A549 (cell line): ENCODE results near the gene SEMA7A. TPM values are rescaled to one million over a fixed set of nuclear protein-coding genes. Genes with fewer than 3 reads are reported as not detected.
A peak's percentile ranks its signal among the peaks of the same experiment; 100 is the strongest.

Experiments used
- ATAC-seq, 2 experiments: fragments of 200-7000 bp in 1 of 2; fragments of >200 bp in 1 of 2; cut with Nextera tagmentation in 1 of 2; cut with Tn5 transposase in 1 of 2; 3 replicates each; pipeline versions ENCODE4 v1.8.0 to v1.9.1; 2018 to 2020; ENCODE audit warnings: mild to moderate bottlenecking in 1 of 2, moderate library complexity in 1 of 2
- CTCF ChIA-PET: fragments of 300-600 bp; sonication (Branson Sonifier 250); formaldehyde crosslinking; extraction: SDS; loops from one replicate; lab custom pipeline; 2021; ENCODE audit warnings: antibody characterized with exemption, inconsistent platforms; lab: Yijun Ruan, JAX
- POLR2A ChIA-PET: fragments of 350-600 bp; formaldehyde crosslinking; extraction: SDS; loops from one replicate; lab custom pipeline; 2021; ENCODE audit warnings: antibody characterized with exemption, inconsistent platforms; lab: Yijun Ruan, JAX
- DNase-seq, 2 experiments: peaks; one replicate each; pipeline versions ENCODE4 v3.0.0 to v3.0.0-alpha.2; 2011 to 2016; ENCODE audit warnings: low read depth in 1 of 2, low spot score in 1 of 2
- FAIRE-seq: peaks from 2 replicates; lab custom pipeline; 2011; peaks lifted over from hg19 to GRCh38; lab: Jason Lieb, UNC
- H3K27ac ChIP-seq, 2 experiments: fragments of >200 bp; sonication (Bioruptor Twin); formaldehyde crosslinking; 3 replicates each; pipeline ENCODE4 v1.5.1; 2016 to 2017
- H3K4me1 ChIP-seq: fragments of >200 bp; sonication (Bioruptor Twin); formaldehyde crosslinking; 3 replicates; pipeline ENCODE4 v1.6.1; 2016
- H3K4me2 ChIP-seq: fragments of >200 bp; sonication (Bioruptor Twin); formaldehyde crosslinking; 3 replicates; pipeline ENCODE4 v1.6.1; 2016
- H3K4me3 ChIP-seq: fragments of >200 bp; sonication (Bioruptor Twin); formaldehyde crosslinking; 3 replicates; pipeline ENCODE4 v1.5.1; 2016
- H3K9me3 ChIP-seq: fragments of >200 bp; sonication (Bioruptor Twin); formaldehyde crosslinking; 3 replicates; pipeline ENCODE4 v1.6.1; 2016
- CEBPB ChIP-seq, 2 experiments: fragments of >200 bp in 1 of 2; sonication (Bioruptor Twin) in 1 of 2; formaldehyde crosslinking in 1 of 2; IDR thresholded peaks; 2 replicates each; pipeline ENCODE4 v1.6.1; 2012 to 2016
- CHD4 ChIP-seq: fragments of 200-600 bp; sonication (generic); IDR thresholded peaks from 2 replicates; pipeline ENCODE4 v1.6.1; 2016; ENCODE audit warnings: antibody characterized with exemption, mild to moderate bottlenecking, borderline replicate concordance
- EHMT2 ChIP-seq: fragments of 200-600 bp; sonication (generic); IDR thresholded peaks from 2 replicates; pipeline ENCODE4 v1.6.1; 2016; ENCODE audit warnings: antibody characterized with exemption, low read depth, mild to moderate bottlenecking, moderate library complexity
- HEYL ChIP-seq: fragments of 250-450 bp; sonication (Bioruptor Pico); IDR thresholded peaks from 2 replicates; pipeline ENCODE4 v1.8.0; 2021; ENCODE audit warnings: mild to moderate bottlenecking, moderate library complexity
- HOXB13 ChIP-seq: fragments of 250-450 bp; sonication (Bioruptor Pico); IDR thresholded peaks from 2 replicates; pipeline ENCODE4 v1.5.0; 2020; ENCODE audit warnings: low read depth, mild to moderate bottlenecking, moderate library complexity
- MAFK ChIP-seq: fragments of 450-650 bp; IDR thresholded peaks from 2 replicates; pipeline ENCODE4 v1.6.1; 2014; ENCODE audit not compliant: partially characterized antibody
- NR3C1 ChIP-seq: fragments of >200 bp; sonication (Bioruptor Twin); formaldehyde crosslinking; IDR thresholded peaks from 3 replicates; pipeline ENCODE4 v1.6.1; 2017
- RAD21 ChIP-seq, 2 experiments: fragments of >200 bp in 1 of 2; sonication (Bioruptor Twin) in 1 of 2; formaldehyde crosslinking in 1 of 2; IDR thresholded peaks in 1 of 2; conservative IDR thresholded peaks in 1 of 2; 2 replicates in 1 of 2; 3 replicates in 1 of 2; pipeline ENCODE4 v1.6.1; 2012 to 2018; ENCODE audit warnings: inconsistent platforms in 1 of 2
- RNF2 ChIP-seq: fragments of 200-600 bp; sonication (generic); IDR thresholded peaks from 2 replicates; pipeline ENCODE4 v1.6.1; 2016; ENCODE audit warnings: low read depth, mild to moderate bottlenecking, antibody characterized with exemption, moderate library complexity, borderline replicate concordance
- SREBF2 ChIP-seq: fragments of 450-650 bp; IDR thresholded peaks from 2 replicates; pipeline ENCODE4 v1.6.1; 2014; ENCODE audit warnings: mild to moderate bottlenecking, moderate library complexity
- TFCP2L1 ChIP-seq: fragments of 250-450 bp; sonication (Bioruptor Pico); IDR thresholded peaks from 2 replicates; pipeline ENCODE4 v1.5.0; 2021; ENCODE audit warnings: mild to moderate bottlenecking
- ZC3H11A ChIP-seq: fragments of 450-650 bp; IDR thresholded peaks from 2 replicates; pipeline ENCODE4 v1.6.1; 2014; ENCODE audit warnings: antibody characterized with exemption, mild to moderate bottlenecking
- ZFP36 ChIP-seq: fragments of 450-650 bp; IDR thresholded peaks from 2 replicates; pipeline ENCODE4 v1.6.1; 2014; ENCODE audit warnings: borderline replicate concordance; ENCODE audit not compliant: partially characterized antibody
- ZNF302 ChIP-seq: fragments of 250-450 bp; sonication (Bioruptor Pico); IDR thresholded peaks from 2 replicates; pipeline ENCODE4 v1.9.0; 2021; ENCODE audit warnings: inconsistent platforms, mild to moderate bottlenecking, moderate library complexity
- ZSCAN20 ChIP-seq: fragments of 250-450 bp; sonication (Bioruptor Pico); IDR thresholded peaks from 2 replicates; pipeline ENCODE4 v1.8.0; 2022; ENCODE audit warnings: mild to moderate bottlenecking, moderate library complexity
- WGBS: methylation state at CpG from one replicate; pipeline ENCODE4 v1.1.6; 2017; ENCODE audit errors: missing lambda C conversion rate; 5-methylcytosine and 5-hydroxymethylcytosine counted together
- polyA plus RNA-seq, 4 experiments: library from polyadenylated mRNA; depleted of rRNA in 3 of 4; stranded (reverse); fragments of >200 nt; fragmentation: RNase III in 1 of 4; extraction: RNeasy Plus Mini Kit Qiagen cat#74134 plus additional on column Dnase treatment in 1 of 4; gene quantifications; 2 replicates in 3 of 4; 3 replicates in 1 of 4; pipeline ENCODE4 v1.2.3, GENCODE V29; 2011 to 2017
- TF ChIP-seq, protein P1 (sequence below): fragments of >200 bp; sonication (Bioruptor Twin); formaldehyde crosslinking; IDR thresholded peaks from 2 replicates; pipeline ENCODE4 v1.6.1; 2016
- TF ChIP-seq, protein P2 (sequence below): fragments of >200 bp; sonication (Bioruptor Twin); formaldehyde crosslinking; IDR thresholded peaks from 3 replicates; pipeline ENCODE4 v1.6.1; 2016
- TF ChIP-seq, protein P3 (sequence below): fragments of >200 bp; sonication (Bioruptor Twin); formaldehyde crosslinking; IDR thresholded peaks from 3 replicates; pipeline ENCODE4 v1.5.1; 2016
- TF ChIP-seq, protein P4 (sequence below): IDR thresholded peaks from 2 replicates; pipeline ENCODE4 v1.6.1; 2012; ENCODE audit warnings: low read depth, borderline replicate concordance

SEMA7A gene
- polyA plus RNA-seq, 2 of the 4 experiments (the other 2 are of a cell fraction) = 0.44 to 1.2 TPM

DNA sequence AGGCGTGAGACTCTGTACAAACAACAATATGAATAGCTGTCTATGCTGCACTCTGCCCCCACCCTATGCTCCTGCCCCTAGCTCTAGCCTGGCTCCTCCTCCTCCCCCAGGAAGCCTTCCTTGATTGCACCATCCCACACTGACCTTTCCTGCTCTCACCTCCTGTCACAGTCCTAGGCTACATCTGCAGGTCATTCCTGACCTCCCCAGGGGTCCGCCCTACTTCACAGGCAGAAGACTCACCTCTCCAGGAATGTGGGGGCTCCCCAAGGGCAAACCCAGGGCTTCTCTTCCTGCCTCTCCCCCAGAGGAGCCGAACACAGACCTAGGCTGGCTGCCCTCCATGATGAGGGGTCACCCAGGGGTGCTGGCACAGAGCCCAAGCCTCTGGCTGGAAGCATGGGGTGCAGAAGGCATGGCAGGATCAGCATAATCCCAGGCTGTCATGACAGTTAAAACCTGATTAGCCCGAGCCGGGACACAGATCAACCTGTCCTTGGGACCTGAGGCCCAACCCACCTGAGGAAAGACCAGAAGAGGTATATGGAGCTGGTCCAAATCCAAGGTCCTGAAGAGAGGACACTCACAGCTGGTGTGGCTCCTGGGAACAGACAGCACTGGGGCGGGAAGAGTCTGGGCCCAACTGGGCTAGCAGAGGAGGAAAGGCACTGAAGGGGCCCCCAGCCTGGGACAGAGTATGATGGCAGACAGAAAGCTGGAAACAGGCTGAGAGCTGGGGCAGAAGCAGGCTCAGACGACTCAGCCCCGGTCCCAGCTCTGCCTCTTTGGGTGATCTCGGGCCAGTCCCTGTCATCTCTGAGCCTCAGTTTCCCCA lies 5.9 kb downstream of the SEMA7A start:
- no peaks in the 10 kb centered on the region for H3K9me3 ChIP-seq
- POLR2A ChIA-PET = no interaction called here
- H3K27ac ChIP-seq = no peak overlapping the region
- FAIRE-seq (no peak), DNase-seq (no peak), ATAC-seq (no peak)
- H3K4me2 ChIP-seq = no peak overlapping the region
- CTCF ChIA-PET = interaction anchor here (0.8 to 36.0 kb wide), 5 partner anchors 10 to 50 kb away, joined by 3 to 681 read pairs (median 6); partner anchors contain the start of gene CYP11A1
- H3K4me3 ChIP-seq = no peak overlapping the region
- 88% methylated on average over 8 of the region's 9 CpGs for WGBS
- H3K4me1 ChIP-seq = peaks cover 14% of the 10 kb centered on the region
- TF ChIP-seq ZC3H11A = no peak
- TF ChIP-seq ZFP36 = peak; percentile 83
- TF ChIP-seq NR3C1 = no peak

DNA sequence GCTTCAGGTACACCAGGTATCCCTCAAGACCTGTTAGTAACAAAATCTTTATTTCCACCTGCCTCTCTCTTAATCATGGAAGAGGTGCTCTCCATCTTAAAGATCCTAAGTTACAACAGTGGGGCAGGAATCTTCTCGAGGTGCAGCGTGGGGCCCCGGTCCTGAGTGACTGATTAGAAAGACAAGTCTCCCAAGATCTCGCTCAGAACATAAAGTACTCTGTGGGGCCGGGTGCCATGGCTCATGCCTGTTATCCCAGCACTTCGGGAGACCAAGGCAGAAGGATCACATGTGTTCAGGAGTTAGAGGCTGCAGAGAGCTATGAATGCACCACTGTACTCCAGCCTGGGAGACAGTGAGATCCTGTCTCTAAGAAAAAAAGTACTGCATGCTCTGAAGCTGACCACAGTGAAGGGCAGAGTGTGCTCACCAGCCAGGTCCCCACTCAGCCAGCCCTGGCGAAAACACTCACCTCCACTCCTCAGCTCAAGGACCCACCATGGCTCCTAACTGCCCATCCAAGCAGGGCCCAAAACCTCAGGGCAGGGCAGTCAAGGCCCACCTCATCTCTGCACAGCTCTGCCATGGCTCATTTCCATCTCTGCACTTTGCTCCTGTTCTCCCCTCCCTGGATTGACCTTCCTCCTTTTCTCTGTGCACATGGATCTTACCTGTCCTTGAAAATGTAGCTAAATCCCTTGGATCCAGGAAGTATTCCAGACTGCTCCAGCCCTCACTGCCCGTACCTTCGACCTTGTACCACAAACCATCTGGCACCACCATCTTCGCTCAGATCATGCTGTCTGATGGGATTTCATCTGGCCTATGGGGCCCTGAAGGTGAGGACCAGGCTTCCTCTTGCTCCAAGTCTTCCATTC lies 7.1 kb downstream of the SEMA7A start:
- DNase-seq = no peak
- FAIRE-seq = no peak
- CTCF ChIA-PET = interaction anchor here (1.7 to 36.0 kb wide), 2 partner anchors 12 to 48 kb away, joined by 7 to 681 read pairs; partner anchors contain the start of gene CYP11A1
- TF ChIP-seq ZSCAN20 (CRISPR knock-in tag) (no peak), HOXB13 (no peak), SREBF2 (no peak), ZNF302 (CRISPR knock-in tag) (no peak), EHMT2 (no peak), MAFK (no peak), HEYL (CRISPR knock-in tag) (no peak), CEBPB (IDR thresholded peaks at IDR 0.05) (no peak), RAD21 (conservative IDR thresholded peaks at IDR 0.05 in 1 of 2, IDR thresholded peaks at IDR 0.05 in 1 of 2) (no peak), RNF2 (no peak), TFCP2L1 (no peak), CHD4 (no peak)
- TF ChIP-seq, protein P1, sequence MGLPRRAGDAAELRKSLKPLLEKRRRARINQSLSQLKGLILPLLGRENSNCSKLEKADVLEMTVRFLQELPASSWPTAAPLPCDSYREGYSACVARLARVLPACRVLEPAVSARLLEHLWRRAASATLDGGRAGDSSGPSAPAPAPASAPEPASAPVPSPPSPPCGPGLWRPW = no peak
- TF ChIP-seq, protein P2, sequence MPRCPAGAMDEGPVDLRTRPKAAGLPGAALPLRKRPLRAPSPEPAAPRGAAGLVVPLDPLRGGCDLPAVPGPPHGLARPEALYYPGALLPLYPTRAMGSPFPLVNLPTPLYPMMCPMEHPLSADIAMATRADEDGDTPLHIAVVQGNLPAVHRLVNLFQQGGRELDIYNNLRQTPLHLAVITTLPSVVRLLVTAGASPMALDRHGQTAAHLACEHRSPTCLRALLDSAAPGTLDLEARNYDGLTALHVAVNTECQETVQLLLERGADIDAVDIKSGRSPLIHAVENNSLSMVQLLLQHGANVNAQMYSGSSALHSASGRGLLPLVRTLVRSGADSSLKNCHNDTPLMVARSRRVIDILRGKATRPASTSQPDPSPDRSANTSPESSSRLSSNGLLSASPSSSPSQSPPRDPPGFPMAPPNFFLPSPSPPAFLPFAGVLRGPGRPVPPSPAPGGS = no peak
- TF ChIP-seq, protein P3, sequence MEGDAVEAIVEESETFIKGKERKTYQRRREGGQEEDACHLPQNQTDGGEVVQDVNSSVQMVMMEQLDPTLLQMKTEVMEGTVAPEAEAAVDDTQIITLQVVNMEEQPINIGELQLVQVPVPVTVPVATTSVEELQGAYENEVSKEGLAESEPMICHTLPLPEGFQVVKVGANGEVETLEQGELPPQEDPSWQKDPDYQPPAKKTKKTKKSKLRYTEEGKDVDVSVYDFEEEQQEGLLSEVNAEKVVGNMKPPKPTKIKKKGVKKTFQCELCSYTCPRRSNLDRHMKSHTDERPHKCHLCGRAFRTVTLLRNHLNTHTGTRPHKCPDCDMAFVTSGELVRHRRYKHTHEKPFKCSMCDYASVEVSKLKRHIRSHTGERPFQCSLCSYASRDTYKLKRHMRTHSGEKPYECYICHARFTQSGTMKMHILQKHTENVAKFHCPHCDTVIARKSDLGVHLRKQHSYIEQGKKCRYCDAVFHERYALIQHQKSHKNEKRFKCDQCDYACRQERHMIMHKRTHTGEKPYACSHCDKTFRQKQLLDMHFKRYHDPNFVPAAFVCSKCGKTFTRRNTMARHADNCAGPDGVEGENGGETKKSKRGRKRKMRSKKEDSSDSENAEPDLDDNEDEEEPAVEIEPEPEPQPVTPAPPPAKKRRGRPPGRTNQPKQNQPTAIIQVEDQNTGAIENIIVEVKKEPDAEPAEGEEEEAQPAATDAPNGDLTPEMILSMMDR = no peak
- TF ChIP-seq, protein P4, sequence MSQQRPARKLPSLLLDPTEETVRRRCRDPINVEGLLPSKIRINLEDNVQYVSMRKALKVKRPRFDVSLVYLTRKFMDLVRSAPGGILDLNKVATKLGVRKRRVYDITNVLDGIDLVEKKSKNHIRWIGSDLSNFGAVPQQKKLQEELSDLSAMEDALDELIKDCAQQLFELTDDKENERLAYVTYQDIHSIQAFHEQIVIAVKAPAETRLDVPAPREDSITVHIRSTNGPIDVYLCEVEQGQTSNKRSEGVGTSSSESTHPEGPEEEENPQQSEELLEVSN = no peak
- POLR2A ChIA-PET = no interaction called here
- H3K4me3 ChIP-seq = no peak overlapping the region
- WGBS = 70% methylated on average over 10 of the region's 10 CpGs
- peaks cover 15% of the 10 kb centered on the region for H3K4me1 ChIP-seq
- H3K4me2 ChIP-seq = no peak overlapping the region
- ATAC-seq = no peak
- H3K9me3 ChIP-seq = no peaks in the 10 kb centered on the region
- no peak overlapping the region for H3K27ac ChIP-seq
